Activated T-cell treated with anti-CD3 and anti-CD28 coated beads, Interleukin-2, amount 50 U/mL, for 72 hours (primary cell): Measurements from ENCODE around the gene OR4D5. TPM values are rescaled to one million over a fixed set of nuclear protein-coding genes. Genes with fewer than 3 reads are reported as not detected.
A peak's percentile ranks its signal among the peaks of the same experiment; 100 is the strongest.

Source experiments
- ATAC-seq, 2 donors: fragments of 150-1000 bp; cut with Tn5 transposase; replicated peaks in 1 of 2; 2 replicates each; pipeline ENCODE4 v1.10.0; 2021; ENCODE audit warnings: moderate library complexity in 2 of 2, mild to moderate bottlenecking in 1 of 2
- DNase-seq, 2 donors: peaks; one replicate each; pipeline ENCODE4 v3.0.0; 2021 to 2022; ENCODE audit warnings: mixed read lengths in 1 of 2
- H3K27ac Mint-ChIP-seq: one replicate; pipeline ENCODE4 v1.8.0; 2022; ENCODE audit warnings: mild to moderate bottlenecking, moderate library complexity, mixed read lengths
- H3K27me3 Mint-ChIP-seq: one replicate; pipeline ENCODE4 v1.8.0; 2022; ENCODE audit warnings: low read depth, mixed read lengths
- H3K36me3 Mint-ChIP-seq, 2 donors: one replicate each; pipeline ENCODE4 v1.8.0; 2022; ENCODE audit warnings: mixed read lengths in 2 of 2, mild to moderate bottlenecking in 1 of 2; ENCODE audit not compliant: insufficient read depth in 2 of 2
- H3K4me1 Mint-ChIP-seq: one replicate; pipeline ENCODE4 v1.8.0; 2022; ENCODE audit warnings: low read depth, mixed read lengths
- H3K4me3 Mint-ChIP-seq, 2 donors: one replicate each; pipeline ENCODE4 v1.8.0; 2022; ENCODE audit warnings: mild to moderate bottlenecking in 2 of 2, mixed read lengths in 2 of 2, moderate library complexity in 2 of 2
- H3K9me3 Mint-ChIP-seq, 2 donors: one replicate each; pipeline ENCODE4 v1.8.0; 2022; ENCODE audit warnings: mixed read lengths in 2 of 2
- total RNA-seq, 2 donors: library from RNA; stranded (reverse); gene quantifications; one replicate each; pipeline ENCODE4 v1.2.3, GENCODE V29; 2022

The OR4D5 gene
- total RNA-seq, result not detected

GRCh38 chr11:123939317-123939716 is at the start of gene OR4D5:
TSS of gene OR4D5 (plus strand) at chr11:123939617. CDS start at chr11:123939617, 0 bp downstream.
- Mint-ChIP-seq H3K4me3 (no peak within 1 kb of the TSS), H3K4me1 (no peaks in the 10 kb centered on the region), H3K27me3 (peaks cover 5% of the 10 kb centered on the region), H3K36me3 (no peaks in the 10 kb centered on the region), H3K9me3 (peaks cover 0 to 7% of the 10 kb centered on the region in 2 donors), H3K27ac (no peak within 1 kb of the TSS)
- ATAC-seq (no peak), DNase-seq (no peak)

- Mint-ChIP-seq H3K27ac (no peak overlapping the region), H3K4me1 (no peaks in the 10 kb centered on the region), H3K9me3 (no peaks in the 10 kb centered on the region), H3K4me3 (no peak overlapping the region), H3K36me3 (no peaks in the 10 kb centered on the region), H3K27me3 (no peaks in the 10 kb centered on the region)
- ATAC-seq (no peak), DNase-seq (no peak)
Observed at GRCh38 chr11:123892031-123892430, 47.4 kb upstream of the OR4D5 start.

DNA sequence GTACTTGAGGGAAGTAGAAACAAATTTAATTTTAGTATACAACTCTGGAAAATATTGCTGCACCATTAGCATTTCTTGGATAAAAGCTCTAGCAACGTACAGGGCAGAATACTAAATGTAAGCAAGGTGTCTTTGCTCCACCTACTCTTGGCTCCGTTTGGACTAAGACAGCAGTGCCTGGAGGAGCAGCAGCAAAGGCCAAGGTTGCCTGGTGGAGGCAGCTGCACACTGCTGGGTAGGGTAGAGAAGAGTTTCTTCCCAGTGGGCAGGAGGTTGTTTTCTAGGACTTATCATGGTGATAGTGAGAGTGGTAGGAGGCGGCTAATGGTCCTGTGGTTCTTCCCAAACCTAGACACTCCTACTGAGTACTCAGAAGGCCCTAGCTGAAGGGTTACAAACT is 39.6 kb upstream of the OR4D5 start:
- H3K27me3 Mint-ChIP-seq, result peaks cover 8% of the 10 kb centered on the region

DNA sequence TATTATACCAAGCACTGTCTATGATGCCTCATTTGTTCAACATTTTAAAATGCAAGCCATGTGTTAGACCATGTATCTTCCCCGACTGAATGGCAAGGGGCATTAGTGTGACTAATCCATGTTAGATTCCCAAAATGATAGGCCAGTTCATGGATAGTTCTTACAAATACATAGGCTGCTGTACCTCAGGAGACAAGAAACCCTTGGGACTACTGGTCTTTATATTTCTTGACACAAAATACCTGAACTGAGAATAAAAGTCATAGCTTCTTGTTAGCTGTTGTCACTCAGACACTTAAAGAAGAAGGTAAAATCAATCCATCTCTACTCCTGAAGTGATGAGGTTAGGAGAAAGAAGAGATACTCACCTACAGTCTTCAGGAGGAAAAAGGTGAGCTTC is 37.5 kb upstream of the OR4D5 start, which contains the start of gene OR8D4:
Gene OR8D4 (plus strand): TSS at position 301 of the 400 bp plus-strand sequence. CDS start 4,265 bp downstream, outside the sequence.
- ATAC-seq (no peak), DNase-seq (no peak)
- no peaks in the 10 kb centered on the region for H3K9me3 Mint-ChIP-seq
- no peaks in the 10 kb centered on the region for H3K36me3 Mint-ChIP-seq
- H3K27ac Mint-ChIP-seq, result no peak within 1 kb of the TSS
- peaks cover 8% of the 10 kb centered on the region for H3K27me3 Mint-ChIP-seq
- no peaks in the 10 kb centered on the region for H3K4me1 Mint-ChIP-seq
- H3K4me3 Mint-ChIP-seq, result no peak within 1 kb of the TSS

More for the DNA sequence above, 39.6 kb upstream of the OR4D5 start:
- Mint-ChIP-seq H3K27ac (no peak overlapping the region), H3K4me3 (no peak overlapping the region), H3K4me1 (no peaks in the 10 kb centered on the region), H3K36me3 (no peaks in the 10 kb centered on the region), H3K9me3 (no peaks in the 10 kb centered on the region)
- DNase-seq, result no peak
- no peak for ATAC-seq

GRCh38 chr11:123903932-123904331 is 35.5 kb upstream of the OR4D5 start:
- H3K4me1 Mint-ChIP-seq, result no peaks in the 10 kb centered on the region
- no peak overlapping the region for H3K27ac Mint-ChIP-seq
- no peak overlapping the region for H3K4me3 Mint-ChIP-seq
- DNase-seq, result no peak
- H3K9me3 Mint-ChIP-seq, result no peaks in the 10 kb centered on the region
- H3K36me3 Mint-ChIP-seq, result no peaks in the 10 kb centered on the region
- ATAC-seq, result peak in 1 of 2 donors; percentile 36
- peaks cover 8% of the 10 kb centered on the region for H3K27me3 Mint-ChIP-seq

- H3K4me1 Mint-ChIP-seq, result no peaks in the 10 kb centered on the region
- H3K27me3 Mint-ChIP-seq, result peaks cover 8% of the 10 kb centered on the region
- H3K9me3 Mint-ChIP-seq, result no peaks in the 10 kb centered on the region
- no peak overlapping the region for H3K27ac Mint-ChIP-seq
- H3K4me3 Mint-ChIP-seq, result no peak overlapping the region
- DNase-seq, result no peak
- no peak for ATAC-seq
- H3K36me3 Mint-ChIP-seq, result no peaks in the 10 kb centered on the region
Observed at GRCh38 chr11:123904932-123905331, 34.5 kb upstream of the OR4D5 start.

DNA sequence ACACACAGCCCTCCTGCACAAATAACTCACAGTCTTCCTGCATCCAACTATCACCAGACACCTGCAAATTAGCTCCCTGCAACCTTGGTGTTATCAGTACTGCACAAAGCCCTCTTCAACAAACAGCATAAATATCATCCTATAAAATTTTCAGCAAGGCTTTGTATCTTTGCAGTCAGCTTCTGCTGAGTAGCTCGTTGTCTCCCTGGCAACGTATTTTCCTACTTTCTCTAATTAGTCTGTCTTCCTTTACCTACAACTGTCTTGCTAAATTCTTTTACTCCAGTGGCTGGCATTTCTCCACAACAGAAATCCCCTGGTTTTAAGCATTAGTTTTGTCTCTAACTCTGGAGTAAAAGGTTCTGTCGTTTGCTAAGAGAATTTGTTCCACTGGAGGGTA is 33.6 kb upstream of the OR4D5 start:
- Mint-ChIP-seq H3K9me3 (no peaks in the 10 kb centered on the region), H3K36me3 (no peaks in the 10 kb centered on the region), H3K4me1 (no peaks in the 10 kb centered on the region), H3K4me3 (no peak overlapping the region), H3K27me3 (peaks cover 8% of the 10 kb centered on the region), H3K27ac (no peak overlapping the region)
- DNase-seq, result no peak
- ATAC-seq, result no peak

- ATAC-seq, result no peak
- no peaks in the 10 kb centered on the region for H3K4me1 Mint-ChIP-seq
- H3K4me3 Mint-ChIP-seq, result no peak overlapping the region
- no peaks in the 10 kb centered on the region for H3K36me3 Mint-ChIP-seq
- no peaks in the 10 kb centered on the region for H3K9me3 Mint-ChIP-seq
- H3K27me3 Mint-ChIP-seq, result no peaks in the 10 kb centered on the region
- H3K27ac Mint-ChIP-seq, result no peak overlapping the region
- DNase-seq, result no peak
Observed at GRCh38 chr11:123920943-123921342, 18.5 kb upstream of the OR4D5 start.

DNA sequence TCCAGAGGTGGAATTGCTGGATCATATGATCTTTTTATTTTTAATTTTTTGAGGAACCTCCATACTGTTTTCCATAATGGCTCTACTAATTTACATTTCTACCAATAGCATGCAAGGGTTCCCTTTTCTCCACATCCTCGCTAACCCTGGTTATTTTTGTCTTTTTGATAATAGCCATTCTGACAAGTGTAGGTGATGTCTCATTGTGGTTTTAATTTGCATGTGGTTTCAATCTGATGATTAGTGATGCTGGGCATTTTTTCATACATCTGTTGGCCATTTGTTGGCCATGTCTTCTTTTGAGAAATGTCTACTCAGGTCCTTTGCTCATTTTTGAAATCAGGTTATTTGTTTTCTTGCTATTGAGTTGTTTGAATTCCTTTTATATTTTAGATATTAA is 15.4 kb upstream of the OR4D5 start:
- ATAC-seq (no peak), DNase-seq (no peak)
- Mint-ChIP-seq H3K36me3 (no peaks in the 10 kb centered on the region), H3K4me1 (no peaks in the 10 kb centered on the region), H3K27me3 (no peaks in the 10 kb centered on the region), H3K4me3 (no peak overlapping the region), H3K27ac (no peak overlapping the region), H3K9me3 (peaks cover 0 to 2% of the 10 kb centered on the region in 2 donors)

DNA sequence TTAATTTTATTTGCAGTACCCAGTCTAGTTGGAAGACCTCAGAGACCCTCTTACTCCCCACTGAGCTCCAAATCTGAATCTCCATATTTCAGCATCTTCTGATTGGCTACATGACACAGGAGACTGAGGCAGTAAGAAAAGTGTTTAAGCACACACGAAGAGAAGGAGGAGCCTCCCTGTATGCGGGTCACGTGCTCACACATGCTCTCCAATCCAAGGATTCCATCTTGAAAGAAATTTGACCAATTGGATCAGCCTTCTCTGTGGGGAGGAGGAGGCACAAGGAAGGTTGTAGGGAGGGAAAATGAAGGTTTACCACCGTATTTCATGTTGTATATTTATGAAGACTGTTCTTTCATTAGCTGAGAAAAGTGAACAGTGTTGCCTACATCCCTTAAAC is 3.0 kb downstream of the OR4D5 start:
- Mint-ChIP-seq H3K36me3 (no peaks in the 10 kb centered on the region), H3K4me1 (no peaks in the 10 kb centered on the region), H3K9me3 (peaks cover 0 to 7% of the 10 kb centered on the region in 2 donors), H3K27me3 (peaks cover 5% of the 10 kb centered on the region), H3K4me3 (no peak overlapping the region), H3K27ac (no peak overlapping the region)
- DNase-seq (no peak), ATAC-seq (no peak)

GRCh38 chr11:123943738-123944137 is 4.3 kb downstream of the OR4D5 start, which contains the start of gene OR6T1:
TSS of gene OR6T1 (minus strand) at chr11:123943838. CDS start at chr11:123943838, 0 bp downstream.
- Mint-ChIP-seq H3K9me3 (peaks cover 0 to 7% of the 10 kb centered on the region in 2 donors), H3K36me3 (no peaks in the 10 kb centered on the region), H3K27ac (no peak within 1 kb of the TSS), H3K27me3 (peaks cover 5% of the 10 kb centered on the region), H3K4me1 (no peaks in the 10 kb centered on the region), H3K4me3 (no peak within 1 kb of the TSS)
- DNase-seq (no peak), ATAC-seq (no peak)

DNA sequence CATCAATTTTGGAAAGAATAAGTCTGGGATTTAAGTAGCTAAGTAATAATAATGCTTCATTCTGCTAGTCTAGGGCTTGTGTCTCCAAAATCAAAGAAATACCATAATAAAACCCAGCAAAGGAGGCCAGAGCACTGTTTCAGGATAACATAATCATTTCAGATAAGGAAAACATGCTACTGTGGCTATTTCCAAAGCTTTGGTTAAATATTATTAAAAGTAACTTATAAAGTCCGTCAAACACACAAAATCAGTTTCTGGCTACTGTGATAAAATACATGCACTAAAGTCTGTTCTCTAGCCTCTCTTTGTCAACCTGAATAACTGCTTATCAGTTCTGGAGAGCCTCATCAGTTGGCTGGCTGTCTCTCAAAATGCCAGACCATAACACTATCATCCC is 5.7 kb downstream of the OR4D5 start:
- H3K9me3 Mint-ChIP-seq, result peaks cover 0 to 4% of the 10 kb centered on the region in 2 donors
- H3K36me3 Mint-ChIP-seq, result no peaks in the 10 kb centered on the region
- H3K27me3 Mint-ChIP-seq, result no peaks in the 10 kb centered on the region
- no peak for ATAC-seq
- no peak overlapping the region for H3K4me3 Mint-ChIP-seq
- no peaks in the 10 kb centered on the region for H3K4me1 Mint-ChIP-seq
- no peak for DNase-seq
- H3K27ac Mint-ChIP-seq, result no peak overlapping the region

DNA sequence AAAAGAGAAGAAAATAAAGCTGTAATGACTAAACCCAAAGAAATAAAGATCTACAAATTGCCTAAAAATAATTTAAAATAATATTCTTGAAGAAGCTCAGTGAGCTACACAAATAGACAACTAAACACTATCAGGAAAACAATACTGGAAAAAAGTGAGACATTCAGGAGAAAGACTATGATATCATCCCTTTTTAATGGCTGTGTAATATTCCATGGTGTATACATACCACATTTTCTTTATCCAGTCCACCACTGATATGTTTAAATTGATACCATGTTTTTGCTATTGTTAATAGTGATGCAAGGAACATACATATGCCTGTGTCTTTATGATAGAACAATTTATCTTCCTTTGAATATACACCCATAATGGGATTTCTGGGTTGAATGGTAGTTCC is 17.3 kb downstream of the OR4D5 start:
- DNase-seq (no peak), ATAC-seq (no peak)
- Mint-ChIP-seq H3K4me3 (no peak overlapping the region), H3K36me3 (no peaks in the 10 kb centered on the region), H3K27ac (no peak overlapping the region), H3K27me3 (no peaks in the 10 kb centered on the region), H3K4me1 (no peaks in the 10 kb centered on the region), H3K9me3 (peaks cover 0 to 7% of the 10 kb centered on the region in 2 donors)

DNA sequence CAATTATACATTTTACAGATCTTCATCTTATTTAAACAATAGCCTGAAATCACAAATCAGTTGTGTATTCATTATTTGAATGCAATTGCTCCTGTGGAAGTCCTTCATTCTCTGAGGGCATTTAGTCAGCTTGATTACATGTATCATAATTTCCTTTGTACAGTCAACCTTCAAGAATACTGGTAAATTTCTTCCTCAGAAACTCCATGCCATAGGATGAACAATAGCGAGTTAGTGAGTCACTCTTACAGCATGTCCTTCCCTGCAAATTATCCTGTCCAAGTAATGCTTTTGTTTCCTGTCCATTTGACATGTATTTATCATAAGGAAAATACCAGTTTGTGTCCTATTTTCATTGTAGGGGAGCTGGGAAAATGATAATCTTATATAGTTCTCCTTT is 34.4 kb downstream of the OR4D5 start:
- DNase-seq (no peak), ATAC-seq (no peak)
- Mint-ChIP-seq H3K4me1 (no peaks in the 10 kb centered on the region), H3K4me3 (no peak overlapping the region), H3K27ac (no peak overlapping the region), H3K36me3 (no peaks in the 10 kb centered on the region), H3K9me3 (peaks cover 1 to 2% of the 10 kb centered on the region in 2 donors), H3K27me3 (no peaks in the 10 kb centered on the region)
